LNCAP (cell line): ENCODE measurements around the gene SAMD15.

Source experiments
- CTCF ChIP-seq: fragments of 450-650 bp; IDR thresholded peaks from 2 replicates; pipeline ENCODE4 v1.5.1; 2017; ENCODE audit warnings: mild to moderate bottlenecking

The SAMD15 gene

GRCh38 chr14:77342726-77343397 lies 34.3 kb upstream of the SAMD15 start:
- no peak for TF ChIP-seq CTCF

DNA sequence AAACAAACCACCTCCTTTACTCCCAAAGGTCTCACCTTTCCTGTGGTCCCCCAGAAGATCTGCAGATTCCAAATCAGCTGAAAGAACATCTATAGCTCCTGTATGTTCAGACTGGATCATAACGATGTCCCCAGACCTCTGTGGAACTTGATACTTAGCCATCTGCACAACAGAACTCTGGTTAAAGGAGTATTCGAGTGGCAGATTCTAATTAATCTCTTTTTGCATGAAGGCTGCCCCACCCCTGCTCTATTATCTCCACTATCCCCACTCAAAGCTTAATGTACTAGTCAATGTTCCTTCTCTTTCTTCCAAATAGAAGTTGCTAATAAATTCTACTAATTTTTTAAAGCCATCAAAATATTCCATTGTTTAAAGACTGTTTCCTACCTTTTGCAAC lies 33.5 kb upstream of the SAMD15 start:
- no peak for TF ChIP-seq CTCF

DNA sequence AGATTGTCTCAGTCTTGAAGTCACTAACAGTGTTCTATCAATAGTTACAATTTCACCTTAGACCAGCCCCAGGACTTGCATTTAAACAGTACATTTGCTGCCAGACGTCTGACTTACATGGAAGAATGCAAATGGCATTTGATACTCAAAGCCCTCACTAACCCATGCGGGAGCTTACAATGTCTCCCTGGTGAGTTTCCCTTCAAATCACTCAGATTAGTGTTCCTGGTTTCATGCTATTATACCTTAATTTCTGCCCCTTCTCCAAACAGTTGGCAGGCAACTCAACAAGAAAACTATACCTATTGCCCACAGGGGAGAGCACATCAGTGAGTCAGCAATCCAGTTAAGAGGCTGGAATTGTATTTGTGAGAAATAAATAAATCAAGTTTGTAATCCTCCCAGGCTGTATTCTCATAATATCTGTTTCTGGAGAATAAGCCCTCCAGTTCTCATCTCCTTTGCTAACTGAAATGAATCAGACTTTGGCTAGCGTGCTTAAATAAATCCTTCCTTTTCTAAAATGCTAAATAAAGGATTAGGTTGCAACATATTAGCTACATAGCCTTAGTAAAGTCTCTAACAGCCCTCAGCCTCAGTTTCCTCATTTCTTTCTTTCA lies 32.7 kb upstream of the SAMD15 start:
- no peak for TF ChIP-seq CTCF

DNA sequence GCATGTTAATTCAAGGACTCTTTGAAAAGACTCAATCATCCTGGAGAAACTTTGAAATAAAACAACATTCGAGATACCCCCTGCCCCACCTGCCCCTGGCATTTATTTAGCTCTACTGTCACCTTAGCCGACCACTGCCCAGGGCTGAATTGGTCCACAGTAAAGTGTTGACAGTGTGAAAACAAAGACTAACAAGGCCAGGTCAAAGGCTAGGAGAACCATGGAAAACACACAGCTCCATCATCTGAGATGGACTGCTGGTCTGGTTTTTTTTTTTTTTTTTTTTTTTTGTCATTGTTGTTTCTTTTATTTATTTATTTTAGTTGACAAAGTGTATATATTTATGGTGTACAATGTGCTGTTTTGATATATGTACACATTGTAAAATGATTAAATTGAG lies 30.7 kb upstream of the SAMD15 start:
- no peak for TF ChIP-seq CTCF

- no peak for TF ChIP-seq CTCF
Measured at GRCh38 chr14:77347751-77348150, 29.4 kb upstream of the SAMD15 start.

DNA sequence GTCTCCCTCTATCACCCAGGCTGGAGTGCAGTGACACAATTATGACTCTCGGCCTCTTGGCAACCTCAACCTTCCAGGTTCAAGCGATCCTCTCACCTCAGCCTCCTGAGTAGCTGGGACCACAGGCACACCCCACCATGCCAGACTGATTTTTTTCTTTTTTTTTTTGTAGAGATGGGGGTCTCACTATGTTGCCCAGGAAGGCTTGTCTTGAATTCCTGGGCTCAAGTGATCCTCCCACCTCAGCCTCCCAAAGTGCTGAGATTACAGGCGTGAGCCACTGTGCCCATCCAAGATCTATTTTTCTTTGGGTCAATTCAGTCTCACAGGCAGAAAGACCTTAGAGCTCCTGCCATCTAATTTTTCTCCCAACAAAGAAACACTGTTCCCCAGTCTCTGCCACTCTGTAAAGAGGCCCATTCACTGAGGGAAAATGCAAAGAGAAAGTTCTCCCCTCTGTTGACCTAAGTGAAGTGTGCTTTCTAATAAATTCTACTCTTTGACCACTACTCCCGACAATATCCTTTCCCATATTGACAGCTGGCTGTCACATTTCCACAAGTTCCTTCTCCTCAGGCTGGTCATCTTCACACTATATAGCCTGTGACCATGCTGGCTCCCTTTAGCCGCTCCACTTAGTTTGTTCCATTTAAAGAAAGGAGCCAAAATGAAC lies 23.6 kb upstream of the SAMD15 start:
- no peak for TF ChIP-seq CTCF

GRCh38 chr14:77355811-77356210 lies 21.4 kb upstream of the SAMD15 start:
- no peak for TF ChIP-seq CTCF
